Activated T-helper 1 cell treated with anti-CD3 and anti-CD28 coated beads, Interleukin-12 subunit alpha, Interleukin-12 subunit beta, Interleukin-2, Interleukin-4 antibody, amounts not matched to agents 30 ng/mL and 10 ng/mL and 1 ng/mL, durations not matched to agents 14 hours and 24 hours and 36 hours (primary cell): Measurements from ENCODE around the gene CACNG7. TPM values are rescaled to one million over a fixed set of nuclear protein-coding genes. Genes with fewer than 3 reads are reported as not detected.

Experiments used
- DNase-seq: peaks from one replicate; pipeline ENCODE4 v3.0.0; 2021; ENCODE audit warnings: low spot score
- H3K27ac Mint-ChIP-seq: one replicate; pipeline ENCODE4 v1.8.0; 2021; ENCODE audit warnings: mild to moderate bottlenecking, mixed read lengths
- H3K27me3 Mint-ChIP-seq: one replicate; pipeline ENCODE4 v1.8.0; 2022; ENCODE audit warnings: mild to moderate bottlenecking, moderate library complexity, mixed read lengths; ENCODE audit not compliant: insufficient read depth
- H3K36me3 Mint-ChIP-seq: one replicate; pipeline ENCODE4 v1.8.0; 2021; ENCODE audit warnings: low read depth, mixed read lengths
- H3K4me1 Mint-ChIP-seq: one replicate; pipeline ENCODE4 v1.8.0; 2021; ENCODE audit warnings: low read depth, mixed read lengths
- H3K4me3 Mint-ChIP-seq: one replicate; pipeline ENCODE4 v1.8.0; 2021; ENCODE audit warnings: mild to moderate bottlenecking, moderate library complexity, mixed read lengths
- H3K9me3 Mint-ChIP-seq: one replicate; pipeline ENCODE4 v1.8.0; 2021; ENCODE audit warnings: mixed read lengths
- intact Hi-C: fragments of 100-400 bp; cut with micrococcal nuclease; formaldehyde crosslinking; loops from one replicate; pipeline ENCODE4 v1.15.1; 2024
- total RNA-seq: library from RNA; stranded (reverse); gene quantifications from 2 replicates; pipeline ENCODE4 v1.2.3, GENCODE V29; 2022

Gene CACNG7
- total RNA-seq, 1 donor from 2014 or later, result not detected

GRCh38 chr19:53991224-53992113 is 82.4 kb downstream of the CACNG7 start, which contains the start of gene CACNG6:
Gene CACNG6 (plus strand): TSS chr19:53991637. CDS start chr19:53992878, 1,241 bp downstream.
- intact Hi-C loops, result no loop called here

GRCh38 chr19:53992211-53992610 is 83.1 kb downstream of the CACNG7 start:
- H3K27me3 Mint-ChIP-seq, result peaks cover 12% of the 10 kb centered on the region
- H3K36me3 Mint-ChIP-seq, result no peaks in the 10 kb centered on the region
- no peak overlapping the region for H3K27ac Mint-ChIP-seq
- H3K9me3 Mint-ChIP-seq, result no peaks in the 10 kb centered on the region
- no peak for DNase-seq
- H3K4me3 Mint-ChIP-seq, result no peak overlapping the region
- H3K4me1 Mint-ChIP-seq, result no peaks in the 10 kb centered on the region
- intact Hi-C loops, result no loop called here

More at GRCh38 chr19:53991224-53992113, 82.4 kb downstream of the CACNG7 start, which contains the start of gene CACNG6:
- no peaks in the 10 kb centered on the region for H3K9me3 Mint-ChIP-seq
- DNase-seq, result no peak
- H3K27me3 Mint-ChIP-seq, result peaks cover 12% of the 10 kb centered on the region
- no peak within 1 kb of the TSS for H3K4me3 Mint-ChIP-seq
- no peaks in the 10 kb centered on the region for H3K36me3 Mint-ChIP-seq
- H3K4me1 Mint-ChIP-seq, result no peaks in the 10 kb centered on the region
- no peak within 1 kb of the TSS for H3K27ac Mint-ChIP-seq

DNA sequence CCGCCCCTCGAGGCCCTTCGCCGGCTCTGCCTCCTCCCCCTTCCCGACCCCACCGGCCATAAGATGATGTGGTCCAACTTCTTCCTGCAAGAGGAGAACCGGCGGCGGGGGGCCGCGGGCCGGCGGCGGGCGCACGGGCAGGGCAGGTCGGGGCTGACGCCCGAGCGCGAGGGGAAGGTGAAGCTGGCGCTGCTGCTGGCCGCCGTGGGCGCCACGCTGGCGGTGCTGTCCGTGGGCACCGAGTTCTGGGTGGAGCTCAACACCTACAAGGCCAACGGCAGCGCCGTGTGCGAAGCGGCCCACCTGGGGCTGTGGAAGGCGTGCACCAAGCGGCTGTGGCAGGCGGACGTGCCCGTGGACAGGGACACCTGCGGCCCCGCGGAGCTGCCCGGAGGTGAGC is 83.7 kb downstream of the CACNG7 start:
- H3K4me1 Mint-ChIP-seq, result no peaks in the 10 kb centered on the region
- H3K27me3 Mint-ChIP-seq, result peaks cover 12% of the 10 kb centered on the region
- intact Hi-C loops, result no loop called here
- DNase-seq, result no peak
- no peaks in the 10 kb centered on the region for H3K36me3 Mint-ChIP-seq
- H3K9me3 Mint-ChIP-seq, result no peaks in the 10 kb centered on the region
- H3K4me3 Mint-ChIP-seq, result no peak overlapping the region
- H3K27ac Mint-ChIP-seq, result no peak overlapping the region

- no peaks in the 10 kb centered on the region for H3K9me3 Mint-ChIP-seq
- intact Hi-C loops, result no loop called here
- H3K27me3 Mint-ChIP-seq, result peaks cover 12% of the 10 kb centered on the region
- DNase-seq, result no peak
- no peak overlapping the region for H3K4me3 Mint-ChIP-seq
- H3K36me3 Mint-ChIP-seq, result no peaks in the 10 kb centered on the region
- H3K4me1 Mint-ChIP-seq, result no peaks in the 10 kb centered on the region
- no peak overlapping the region for H3K27ac Mint-ChIP-seq
Measured at GRCh38 chr19:53993448-53993847, 84.4 kb downstream of the CACNG7 start.

Other genes starting within 250 kb of the CACNG7 start
- gene NLRP12, start 85.0 kb upstream of the CACNG7 start, total RNA-seq, result not detected in 2 replicates
- gene MYADM, start 41.4 kb upstream of the CACNG7 start, total RNA-seq, result 58.8 and 63.1 TPM in 2 replicates
- gene PRKCG, start 27.1 kb upstream of the CACNG7 start, total RNA-seq, result not detected in 2 replicates
- gene CACNG8, start 53.7 kb downstream of the CACNG7 start, total RNA-seq, result not detected in 2 replicates
- gene CACNG6, start 82.4 kb downstream of the CACNG7 start, total RNA-seq, result not detected in 2 replicates
- gene VSTM1, start 154.6 kb downstream of the CACNG7 start, total RNA-seq, result not detected in 2 replicates
- gene TARM1, start 172.1 kb downstream of the CACNG7 start, total RNA-seq, result not detected in 2 replicates
- 0.27 TPM in 1 of 2 replicates, not detected in the other for gene OSCAR, start 191.5 kb downstream of the CACNG7 start, total RNA-seq
- gene NDUFA3, start 193.6 kb downstream of the CACNG7 start, total RNA-seq, result 110 and 125 TPM in 2 replicates
- gene TFPT, start 206.4 kb downstream of the CACNG7 start, total RNA-seq, result 31.1 and 33.4 TPM in 2 replicates
- 110 and 118 TPM in 2 replicates for gene PRPF31, start 206.5 kb downstream of the CACNG7 start, total RNA-seq
- gene CNOT3, start 228.5 kb downstream of the CACNG7 start, total RNA-seq, result 70.0 and 73.2 TPM in 2 replicates